IPS-NIHi11 (cell line): ENCODE measurements around the gene NCS1.
"Not testable (repeated sequence)": the region's sequence is repeated elsewhere in the genome, so short reads cannot be mapped to it uniquely, and the experiment has no call there.

ENCODE experiments used
- DNase-seq: peaks from one replicate; pipeline ENCODE4 v3.0.0; 2012; ENCODE audit warnings: mixed read lengths, low spot score

NCS1 gene

GRCh38 chr9:130239741-130240241 is 67.6 kb downstream of the NCS1 start:
- DNase-seq: no peak

- DNase-seq: peak; percentile 64
These were observed 68.4 kb downstream of the NCS1 start for GRCh38 chr9:130240410-130241197.

GRCh38 chr9:130241198-130241535 is 69.0 kb downstream of the NCS1 start:
- DNase-seq: no peak

- no peak for DNase-seq
These were observed 70.2 kb downstream of the NCS1 start for GRCh38 chr9:130242270-130243014.

- DNase-seq: peak; percentile 88
These were observed 71.0 kb downstream of the NCS1 start for GRCh38 chr9:130243015-130243881.

- DNase-seq: no peak
These were observed 71.6 kb downstream of the NCS1 start for GRCh38 chr9:130243882-130244170.

- DNase-seq: no peak
These were observed 72.5 kb downstream of the NCS1 start for GRCh38 chr9:130244548-130245165.

- no peak for DNase-seq
These were observed 73.3 kb downstream of the NCS1 start for GRCh38 chr9:130245474-130245873.

- DNase-seq: no peak
These were observed 73.9 kb downstream of the NCS1 start for GRCh38 chr9:130246126-130246525.

- DNase-seq: no peak
These were observed 82.8 kb downstream of the NCS1 start for GRCh38 chr9:130254747-130255630.

- DNase-seq: no peak
These were observed 83.5 kb downstream of the NCS1 start for GRCh38 chr9:130255631-130256134.

- DNase-seq: no peak
These were observed 84.4 kb downstream of the NCS1 start for GRCh38 chr9:130256644-130257043.

- not testable (repeated sequence) for DNase-seq
These were observed 85.9 kb downstream of the NCS1 start for GRCh38 chr9:130258137-130258536.

GRCh38 chr9:130259044-130259443 is 86.8 kb downstream of the NCS1 start:
- DNase-seq: no peak

GRCh38 chr9:130260816-130261765 is 88.9 kb downstream of the NCS1 start:
- no peak for DNase-seq

- no peak for DNase-seq
These were observed 90.0 kb downstream of the NCS1 start for GRCh38 chr9:130262061-130262745.

- no peak for DNase-seq
These were observed 90.6 kb downstream of the NCS1 start for GRCh38 chr9:130262771-130263170.

GRCh38 chr9:130263601-130264413 is 91.6 kb downstream of the NCS1 start:
- DNase-seq: no peak
